ACHN (cell line): ENCODE data around the gene GABBR1.

Source experiments
- DNase-seq: peaks from one replicate; pipeline ENCODE4 v3.0.0-alpha.2; 2015
- in situ Hi-C: cut with HindIII; loops from 2 replicates; pipeline ENCODE4 v1.10.0; 2017; ENCODE audit warnings: low sequenced_read_pairs, low pct_ligation_motif_present, low pct_unique_long_range_greater_than_20kb

The GABBR1 gene

GRCh38 chr6:29591677-29592076, 41.3 kb downstream of the GABBR1 start:
- in situ Hi-C loops = no loop called here

GRCh38 chr6:29590218-29590808, 42.7 kb downstream of the GABBR1 start:
- DNase-seq = no peak
- in situ Hi-C loops = no loop called here

More at GRCh38 chr6:29591677-29592076, 41.3 kb downstream of the GABBR1 start:
- DNase-seq = no peak

GRCh38 chr6:29589423-29590048, 43.4 kb downstream of the GABBR1 start:
- in situ Hi-C loops = no loop called here
- DNase-seq = peak; percentile 37

GRCh38 chr6:29584821-29585220, 48.2 kb downstream of the GABBR1 start, which contains the start of gene OR2H2:
Gene OR2H2 (plus strand): TSS chr6:29585121. CDS start chr6:29587945, 2,824 bp downstream.
- in situ Hi-C loops = no loop called here
- DNase-seq = no peak

GRCh38 chr6:29577544-29577943, 55.4 kb downstream of the GABBR1 start:
- in situ Hi-C loops = no loop called here
- no peak for DNase-seq

GRCh38 chr6:29576056-29576455, 56.9 kb downstream of the GABBR1 start:
- in situ Hi-C loops = no loop called here
- no peak for DNase-seq

GRCh38 chr6:29567991-29568390, 65.0 kb downstream of the GABBR1 start:
- DNase-seq = no peak
- in situ Hi-C loops = no loop called here

GRCh38 chr6:29567541-29567940, 65.4 kb downstream of the GABBR1 start:
- DNase-seq = no peak
- in situ Hi-C loops = no loop called here

GRCh38 chr6:29566856-29567255, 66.1 kb downstream of the GABBR1 start:
- DNase-seq = no peak
- in situ Hi-C loops = no loop called here

- DNase-seq = no peak
- in situ Hi-C loops = no loop called here
These were observed 68.1 kb downstream of the GABBR1 start for GRCh38 chr6:29564875-29565274.

- DNase-seq = no peak
- in situ Hi-C loops = no loop called here
These were observed 69.5 kb downstream of the GABBR1 start for GRCh38 chr6:29563435-29563965.

GRCh38 chr6:29561606-29562181, 71.3 kb downstream of the GABBR1 start:
- no peak for DNase-seq
- in situ Hi-C loops = no loop called here

- in situ Hi-C loops = no loop called here
- no peak for DNase-seq
These were observed 71.9 kb downstream of the GABBR1 start for GRCh38 chr6:29561091-29561490.

GRCh38 chr6:29559524-29560287, 73.3 kb downstream of the GABBR1 start, which contains the start of gene UBD:
Gene UBD (minus strand): TSS chr6:29559732. CDS start chr6:29559701, 31 bp downstream.
- no peak for DNase-seq
- in situ Hi-C loops = no loop called here

- no peak for DNase-seq
- in situ Hi-C loops = no loop called here
These were observed 74.4 kb downstream of the GABBR1 start for GRCh38 chr6:29558439-29559079.

- no peak for DNase-seq
- in situ Hi-C loops = no loop called here
These were observed 75.7 kb downstream of the GABBR1 start for GRCh38 chr6:29557320-29557719.

GRCh38 chr6:29554764-29555163, 78.2 kb downstream of the GABBR1 start:
- DNase-seq = no peak
- in situ Hi-C loops = no loop called here

GRCh38 chr6:29553268-29554057, 79.5 kb downstream of the GABBR1 start:
- in situ Hi-C loops = no loop called here
- DNase-seq = no peak
